ENCODE results near the gene DENND1A. TPM values are rescaled to one million over a fixed set of nuclear protein-coding genes. Genes with fewer than 3 reads are reported as not detected.

Gene DENND1A
- total and polyA plus RNA-seq, 2 experiments from 2014 or later = 13.1 to 14.5 TPM

DNA sequence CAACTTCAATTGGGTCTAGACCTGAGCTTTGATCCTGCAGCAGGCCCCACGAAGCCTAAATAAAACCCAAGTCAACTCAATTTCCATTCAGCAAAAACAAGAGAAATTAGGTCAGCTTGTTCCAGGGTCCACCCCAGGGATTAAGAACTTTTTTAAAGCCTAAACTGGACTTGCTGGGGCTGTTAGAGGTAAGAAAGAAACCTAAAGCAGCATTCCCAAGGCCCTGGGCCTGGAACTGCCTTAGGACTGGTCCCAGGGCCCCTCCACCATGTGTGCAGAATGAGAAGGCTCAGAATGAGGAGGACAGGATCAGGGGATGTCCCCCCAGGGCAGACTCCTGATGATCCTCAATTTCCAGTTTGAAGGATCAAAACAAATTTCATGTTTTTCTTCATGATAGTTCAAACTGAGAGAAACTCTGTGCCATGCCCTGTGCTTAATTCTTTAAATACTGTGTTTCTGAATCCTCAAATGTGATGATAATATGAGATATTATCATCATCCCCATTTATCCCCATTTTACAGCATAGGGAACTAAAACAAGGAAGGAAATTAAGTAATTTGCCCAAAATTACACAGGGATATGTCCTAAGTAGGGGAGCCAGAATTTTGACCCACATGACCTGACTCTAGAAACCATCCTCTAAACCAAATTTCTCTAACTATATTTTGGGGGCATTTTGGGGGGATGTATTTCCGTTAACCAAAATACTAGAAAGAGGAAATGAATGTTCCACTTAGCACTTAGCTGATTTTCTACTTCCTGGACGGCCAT, 64.5 kb downstream of the DENND1A start:
- no peak for DNase-seq (ENCODE audit: low read depth in 1 of 2, low spot score in 1 of 2)
- Histone ChIP-seq H3K9me3 (ENCODE audit: low read depth) (no peaks in the 10 kb centered on the region), H3K36me3 (no peaks in the 10 kb centered on the region), H3K27ac (no peak overlapping the region), H3K27me3 (no peaks in the 10 kb centered on the region), H3K4me3 (no peak overlapping the region), H3K4me1 (ENCODE audit: low read depth) (peaks cover 27% of the 10 kb centered on the region)
- TF ChIP-seq, protein P1, sequence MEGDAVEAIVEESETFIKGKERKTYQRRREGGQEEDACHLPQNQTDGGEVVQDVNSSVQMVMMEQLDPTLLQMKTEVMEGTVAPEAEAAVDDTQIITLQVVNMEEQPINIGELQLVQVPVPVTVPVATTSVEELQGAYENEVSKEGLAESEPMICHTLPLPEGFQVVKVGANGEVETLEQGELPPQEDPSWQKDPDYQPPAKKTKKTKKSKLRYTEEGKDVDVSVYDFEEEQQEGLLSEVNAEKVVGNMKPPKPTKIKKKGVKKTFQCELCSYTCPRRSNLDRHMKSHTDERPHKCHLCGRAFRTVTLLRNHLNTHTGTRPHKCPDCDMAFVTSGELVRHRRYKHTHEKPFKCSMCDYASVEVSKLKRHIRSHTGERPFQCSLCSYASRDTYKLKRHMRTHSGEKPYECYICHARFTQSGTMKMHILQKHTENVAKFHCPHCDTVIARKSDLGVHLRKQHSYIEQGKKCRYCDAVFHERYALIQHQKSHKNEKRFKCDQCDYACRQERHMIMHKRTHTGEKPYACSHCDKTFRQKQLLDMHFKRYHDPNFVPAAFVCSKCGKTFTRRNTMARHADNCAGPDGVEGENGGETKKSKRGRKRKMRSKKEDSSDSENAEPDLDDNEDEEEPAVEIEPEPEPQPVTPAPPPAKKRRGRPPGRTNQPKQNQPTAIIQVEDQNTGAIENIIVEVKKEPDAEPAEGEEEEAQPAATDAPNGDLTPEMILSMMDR (IDR thresholded peaks at IDR 0.05; ENCODE audit: low read depth, low read length) = no peak

DNA sequence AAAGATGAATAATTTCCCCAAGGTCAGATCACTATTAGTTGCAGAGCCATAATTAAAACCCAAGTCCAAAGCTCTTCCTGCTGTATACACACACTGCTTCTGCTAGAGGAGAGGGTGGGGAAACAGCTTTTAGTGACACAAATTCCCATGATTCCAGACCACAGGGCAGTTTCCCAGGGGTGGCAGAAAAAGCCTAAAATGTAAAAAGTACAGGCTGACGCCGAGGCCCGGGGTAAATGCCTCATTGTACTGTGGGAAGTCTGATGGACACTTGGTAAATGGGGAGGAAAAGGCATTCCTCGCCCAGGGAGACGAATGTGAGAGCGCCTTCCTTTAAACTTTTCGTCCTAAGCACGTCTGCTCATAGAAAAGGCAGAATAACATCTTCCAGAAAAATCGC, 65.7 kb downstream of the DENND1A start:
- peak in 1 of 2 donors; percentile 6 for DNase-seq (ENCODE audit: low read depth in 1 of 2, low spot score in 1 of 2)
- H3K27me3 ChIP-seq = no peaks in the 10 kb centered on the region
- no peak overlapping the region for H3K27ac ChIP-seq
- H3K36me3 ChIP-seq = no peaks in the 10 kb centered on the region
- peaks cover 27% of the 10 kb centered on the region for H3K4me1 ChIP-seq (ENCODE audit: low read depth)
- TF ChIP-seq, protein P1 (IDR thresholded peaks at IDR 0.05; ENCODE audit: low read depth, low read length) = no peak
- no peaks in the 10 kb centered on the region for H3K9me3 ChIP-seq (ENCODE audit: low read depth)
- H3K4me3 ChIP-seq = no peak overlapping the region

DNA sequence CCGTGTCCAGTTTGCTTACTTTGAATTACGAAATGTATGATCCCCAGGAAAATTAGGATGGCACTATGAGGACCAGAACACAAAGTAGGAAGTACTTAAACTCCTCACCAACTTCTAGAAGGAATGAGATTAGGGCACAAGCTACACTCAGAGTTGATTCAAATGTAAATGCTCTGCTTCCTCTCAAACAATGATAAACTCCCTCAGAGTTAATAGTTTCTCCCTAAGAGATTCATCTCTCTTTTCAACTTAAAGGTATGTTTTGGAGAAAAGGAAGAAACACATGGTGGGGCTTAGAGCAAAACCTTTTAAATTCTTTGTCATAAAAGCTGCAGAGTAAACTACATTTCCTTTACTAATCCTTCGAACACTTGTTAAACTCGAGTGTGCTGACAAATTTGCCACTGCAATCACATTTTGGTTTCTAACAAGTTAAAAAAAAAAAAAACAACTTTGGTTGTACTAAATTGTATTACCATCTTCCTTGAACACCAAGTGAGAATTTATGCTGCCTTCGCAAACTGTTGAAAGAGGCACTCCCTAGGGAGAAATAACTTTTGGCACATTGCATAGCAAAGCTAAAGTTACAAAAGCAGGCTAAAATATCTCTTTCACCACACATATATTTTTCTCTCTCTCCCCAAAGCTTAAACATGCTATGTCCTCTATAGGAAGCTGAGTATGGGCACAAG, 66.6 kb downstream of the DENND1A start:
- H3K27me3 ChIP-seq = no peaks in the 10 kb centered on the region
- H3K27ac ChIP-seq = no peak overlapping the region
- peaks cover 27% of the 10 kb centered on the region for H3K4me1 ChIP-seq (ENCODE audit: low read depth)
- DNase-seq (ENCODE audit: low read depth in 1 of 2, low spot score in 1 of 2) = peak in 1 of 2 donors; percentile 87
- TF ChIP-seq, protein P1 (IDR thresholded peaks at IDR 0.05; ENCODE audit: low read depth, low read length) = no peak
- H3K9me3 ChIP-seq (ENCODE audit: low read depth) = no peaks in the 10 kb centered on the region
- no peaks in the 10 kb centered on the region for H3K36me3 ChIP-seq
- H3K4me3 ChIP-seq = no peak overlapping the region

DNA sequence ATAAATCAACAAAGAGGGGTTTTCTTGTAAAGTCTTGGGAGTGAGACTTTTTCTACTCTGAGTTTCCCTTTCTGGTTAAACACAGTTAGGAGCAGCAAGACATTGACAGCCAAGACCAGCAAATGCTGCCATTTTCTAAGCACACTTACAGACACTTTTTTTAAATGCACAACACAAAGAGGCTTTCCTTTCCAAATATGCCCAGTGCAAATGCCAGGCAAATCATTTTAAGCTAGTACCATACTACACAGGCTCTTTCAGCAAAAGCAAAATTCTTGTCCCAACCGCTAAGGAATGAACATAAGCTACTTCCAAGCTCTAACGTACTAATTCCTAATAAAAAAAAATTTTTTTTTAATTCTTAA, 68.2 kb downstream of the DENND1A start:
- Histone ChIP-seq H3K9me3 (ENCODE audit: low read depth) (no peaks in the 10 kb centered on the region), H3K4me1 (ENCODE audit: low read depth) (peaks cover 27% of the 10 kb centered on the region), H3K27ac (no peak overlapping the region), H3K27me3 (no peaks in the 10 kb centered on the region), H3K36me3 (no peaks in the 10 kb centered on the region), H3K4me3 (no peak overlapping the region)
- TF ChIP-seq, protein P1 (IDR thresholded peaks at IDR 0.05; ENCODE audit: low read depth, low read length) = no peak
- no peak for DNase-seq (ENCODE audit: low read depth in 1 of 2, low spot score in 1 of 2)

DNA sequence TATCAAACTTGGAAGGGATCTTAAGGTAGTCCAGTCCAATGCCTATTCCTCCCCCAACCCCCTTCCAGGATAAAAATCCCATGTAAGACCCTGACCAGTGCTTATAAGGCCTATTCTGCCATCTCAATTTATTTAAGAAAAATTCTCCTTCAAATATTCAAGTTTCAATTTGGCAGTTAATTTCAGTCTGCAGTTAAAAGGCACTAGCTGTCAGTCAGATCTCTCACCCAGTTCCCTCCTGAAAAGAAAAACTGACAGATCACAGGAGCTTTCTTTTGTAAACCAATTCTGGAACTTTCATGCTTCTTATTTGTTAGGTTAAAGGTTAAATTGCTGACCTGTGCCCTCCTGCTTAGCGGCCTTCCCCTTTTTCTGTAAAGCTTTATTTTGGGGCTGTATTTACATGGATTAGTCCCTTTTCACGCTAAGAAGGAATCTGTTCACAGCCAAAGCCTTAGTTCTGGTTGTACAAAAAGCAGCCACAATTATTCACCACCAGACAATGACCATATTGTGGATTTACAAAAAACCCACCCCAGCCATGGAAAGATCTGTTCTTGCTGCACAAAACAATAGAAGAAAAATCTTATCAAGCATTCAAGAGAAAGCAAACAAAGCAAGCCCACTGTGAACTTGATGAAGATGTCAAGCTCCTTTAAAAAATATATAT, 68.7 kb downstream of the DENND1A start:
- Histone ChIP-seq H3K4me1 (ENCODE audit: low read depth) (peaks cover 27% of the 10 kb centered on the region), H3K27me3 (no peaks in the 10 kb centered on the region), H3K36me3 (no peaks in the 10 kb centered on the region), H3K4me3 (no peak overlapping the region), H3K27ac (no peak overlapping the region), H3K9me3 (ENCODE audit: low read depth) (no peaks in the 10 kb centered on the region)
- TF ChIP-seq, protein P1 (IDR thresholded peaks at IDR 0.05; ENCODE audit: low read depth, low read length) = no peak
- DNase-seq (ENCODE audit: low read depth in 1 of 2, low spot score in 1 of 2) = peak in 1 of 2 donors; percentile 6
